Stimulated activated CD4-positive, alpha-beta T cell treated with anti-CD3 and anti-CD28 coated beads, Interleukin-1b, Interleukin-23, amount 100 ng/mL, for 1 hour (primary cell): ENCODE results near the gene UBE2F.
"Not testable (repeated sequence)": the region's sequence is repeated elsewhere in the genome, so short reads cannot be mapped to it uniquely, and the experiment has no call there.

ENCODE experiments used
- DNase-seq, 2 donors: peaks; one replicate each; pipeline ENCODE4 v3.0.0-alpha.2; 2020; ENCODE audit warnings: low read depth in 2 of 2

Gene UBE2F

DNA sequence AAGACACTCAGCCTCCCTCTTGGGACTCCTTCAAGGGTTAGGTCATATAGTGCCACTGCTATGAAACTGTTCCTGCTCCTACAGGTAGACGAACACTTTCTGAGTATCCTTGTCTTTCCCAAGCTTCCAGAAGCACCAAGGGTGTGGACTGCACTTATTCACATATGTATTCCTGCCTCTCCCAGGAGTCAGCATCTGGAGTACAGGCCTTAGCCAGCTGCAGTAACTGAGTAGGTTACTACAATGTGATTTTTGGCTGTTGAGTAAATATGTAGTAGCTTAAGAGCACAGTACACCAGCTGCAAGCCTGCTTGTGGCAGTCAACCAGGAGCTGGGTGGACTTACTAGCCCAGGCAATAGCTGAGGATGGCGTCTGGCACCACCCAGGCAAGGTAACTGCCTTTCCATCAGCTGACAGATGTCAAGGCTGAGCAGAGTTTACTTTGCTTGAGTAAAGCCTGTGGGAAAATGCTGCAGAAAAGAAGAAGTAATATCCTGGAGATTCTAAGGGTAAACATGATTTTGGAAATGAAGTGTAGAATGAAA, 80.0 kb downstream of the UBE2F start:
- DNase-seq, result no peak

GRCh38 chr2:238053191-238053776, 86.5 kb downstream of the UBE2F start:
- no peak for DNase-seq

DNA sequence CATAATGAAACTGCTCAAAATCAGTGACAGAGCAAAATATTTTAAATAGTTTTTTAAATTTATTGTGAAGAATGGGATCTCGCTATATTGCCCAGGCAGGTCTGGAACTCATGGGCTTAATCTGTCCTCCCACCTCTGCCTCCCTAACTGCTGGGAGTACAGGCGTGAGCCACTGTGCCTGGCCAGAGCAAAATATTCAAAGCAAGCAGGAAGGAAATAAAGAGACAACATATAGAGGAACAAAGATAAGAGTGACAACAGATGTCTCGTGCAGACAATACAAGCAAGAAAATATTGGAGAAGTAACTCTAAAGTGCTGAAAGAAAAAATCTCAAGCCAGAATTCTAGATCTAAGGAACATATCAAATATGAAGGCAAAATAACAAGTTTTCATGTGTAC, 89.0 kb downstream of the UBE2F start:
- no peak for DNase-seq

- not testable (repeated sequence) for DNase-seq
These were observed 91.1 kb downstream of the UBE2F start for GRCh38 chr2:238057696-238058575.

DNA sequence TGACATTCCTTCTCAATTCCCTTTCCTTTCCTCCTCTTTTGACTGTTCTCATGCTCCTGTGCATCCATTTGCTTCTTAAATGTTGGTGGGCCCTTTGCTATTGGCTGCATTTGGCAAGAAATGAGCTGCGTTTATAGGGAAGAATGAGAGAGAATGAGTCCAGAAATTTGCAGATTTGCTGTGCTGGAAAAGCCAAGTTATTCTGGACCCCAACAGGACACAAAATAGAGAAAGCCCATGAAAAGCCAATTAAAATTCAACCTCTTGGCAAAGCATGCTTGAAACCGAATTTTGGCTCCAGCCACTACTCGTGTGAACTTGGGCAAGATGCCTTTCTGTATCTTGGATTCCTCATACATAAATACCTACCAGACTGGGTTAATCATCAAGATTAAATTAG, 92.7 kb downstream of the UBE2F start:
- DNase-seq, result no peak

DNA sequence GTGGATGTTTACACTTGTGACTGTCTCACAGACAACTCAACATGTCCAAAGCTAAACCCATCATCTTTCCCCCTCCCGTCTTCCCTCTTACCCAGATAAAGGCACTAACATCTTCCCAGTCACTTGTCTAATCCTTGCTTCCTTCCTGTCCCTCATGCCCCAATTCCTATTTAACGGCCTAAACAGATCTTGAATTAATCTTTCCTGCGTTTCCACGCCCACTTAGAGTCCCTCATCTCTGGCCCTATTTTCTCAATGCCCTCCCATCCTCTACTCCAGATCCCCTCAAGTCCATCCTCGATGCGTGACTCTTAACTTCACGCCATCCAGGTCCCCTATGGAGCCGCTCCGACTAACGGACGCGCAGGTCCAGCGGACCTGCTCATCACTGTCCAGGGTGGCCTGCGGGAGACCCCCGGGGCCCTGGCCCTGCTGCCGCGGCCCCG, 93.3 kb downstream of the UBE2F start:
- DNase-seq, result no peak

DNA sequence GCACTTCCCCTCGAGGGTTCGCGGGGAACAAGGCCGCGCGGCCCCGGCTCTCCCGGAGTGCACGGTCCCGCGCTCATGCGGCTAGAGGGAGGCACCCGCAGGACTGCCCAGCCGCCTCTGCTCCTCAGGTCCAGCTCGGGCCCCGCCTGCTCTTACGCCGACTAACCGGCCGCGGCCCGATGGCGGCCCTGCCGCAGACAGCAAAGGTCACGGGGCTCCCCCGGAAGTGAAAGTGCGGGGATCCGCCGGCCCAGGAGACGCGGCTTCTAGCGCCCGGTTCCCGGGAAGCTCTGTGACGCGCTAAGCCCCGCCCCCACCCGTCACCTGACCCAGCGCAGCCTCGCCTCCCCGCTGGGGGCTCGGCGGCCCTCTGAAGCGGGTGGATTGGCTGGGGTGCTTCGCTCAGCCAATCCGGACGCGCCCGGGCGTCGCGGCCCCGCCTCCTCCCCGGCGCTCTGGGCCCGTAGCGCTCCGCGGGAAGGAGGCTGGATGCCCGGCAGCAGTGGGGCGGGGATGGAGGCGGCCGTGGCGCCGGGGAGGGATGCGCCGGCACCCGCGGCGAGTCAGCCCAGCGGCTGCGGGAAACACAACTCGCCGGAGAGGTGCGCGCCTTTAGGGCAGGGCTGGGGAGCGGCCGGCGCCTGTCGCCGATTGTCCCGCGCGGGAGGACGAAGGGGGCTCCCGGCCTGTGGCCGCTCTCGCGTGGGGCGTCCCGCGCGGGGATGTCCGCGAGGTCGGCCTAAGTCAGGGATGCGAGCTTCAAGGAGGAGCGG, 93.9 kb downstream of the UBE2F start, which contains the start of gene SCLY:
SCLY (plus strand) TSS at position 460 of the 773 bp plus-strand sequence; CDS start at position 514, 54 bp downstream.
- peak; percentile 92 to 93 for DNase-seq

DNA sequence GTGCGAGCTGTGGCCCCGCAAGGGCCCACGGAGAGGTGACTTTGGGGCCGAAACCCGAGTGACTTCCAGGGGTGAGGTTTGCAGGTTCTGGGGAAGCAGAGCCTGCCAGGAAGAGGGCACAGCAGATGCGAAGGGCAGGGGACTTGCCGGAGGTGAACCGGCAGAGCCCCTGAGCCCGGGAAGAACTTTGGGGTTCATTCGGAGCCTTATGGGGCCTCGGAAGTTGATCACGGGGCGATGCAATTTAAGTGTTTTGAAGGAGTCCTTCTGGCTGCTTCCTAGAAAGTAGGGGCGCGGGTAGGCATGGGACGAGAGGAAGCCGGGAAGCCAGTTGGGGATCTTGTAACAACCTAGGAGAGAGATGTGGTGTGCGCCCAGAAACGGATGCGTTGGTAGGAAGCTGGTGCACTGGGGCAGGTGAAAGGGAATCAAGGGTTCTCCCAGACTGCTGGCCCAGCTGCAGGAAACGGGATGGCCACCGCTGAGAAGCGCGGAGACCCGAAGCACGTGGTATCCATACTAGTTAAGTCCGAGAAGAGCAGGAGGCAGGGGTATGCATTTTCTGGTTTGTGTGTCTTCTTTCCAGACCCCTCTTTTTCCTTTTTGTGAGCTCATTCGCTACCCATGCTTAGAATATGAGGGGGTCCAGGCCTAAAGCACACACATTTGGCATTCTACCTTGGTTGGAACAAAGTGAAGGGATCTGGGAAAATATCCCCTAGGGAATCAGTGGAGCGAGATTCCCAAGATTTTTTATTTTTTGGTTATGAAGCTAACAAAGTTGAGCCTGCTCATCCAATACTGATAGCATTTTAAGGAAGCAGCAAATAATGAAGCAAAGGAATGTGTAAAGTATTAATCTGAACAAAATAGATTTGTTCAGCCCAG, 94.7 kb downstream of the UBE2F start:
- DNase-seq, result peak in 1 of 2 donors; percentile 22

- no peak for DNase-seq
These were observed 96.8 kb downstream of the UBE2F start for GRCh38 chr2:238063414-238064189.

DNA sequence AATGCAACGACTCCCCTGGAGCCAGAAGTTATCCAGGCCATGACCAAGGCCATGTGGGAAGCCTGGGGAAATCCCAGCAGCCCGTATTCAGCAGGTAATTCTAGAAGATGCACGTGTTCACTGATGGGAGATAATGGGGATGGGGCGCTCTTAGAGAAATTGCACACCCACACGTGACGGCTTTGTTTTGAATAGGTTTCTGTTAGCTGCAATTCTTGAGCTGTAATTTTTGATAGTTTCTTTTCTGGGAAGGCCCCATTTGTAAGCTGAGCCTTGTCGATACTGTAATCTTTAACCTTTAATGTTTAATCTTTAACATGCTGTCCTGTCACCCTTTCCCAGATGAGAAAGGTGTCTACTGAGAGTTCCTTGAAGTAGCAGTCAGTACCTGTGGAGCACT, 97.6 kb downstream of the UBE2F start:
- DNase-seq, result no peak

GRCh38 chr2:238065071-238065846, 98.4 kb downstream of the UBE2F start:
- no peak for DNase-seq

DNA sequence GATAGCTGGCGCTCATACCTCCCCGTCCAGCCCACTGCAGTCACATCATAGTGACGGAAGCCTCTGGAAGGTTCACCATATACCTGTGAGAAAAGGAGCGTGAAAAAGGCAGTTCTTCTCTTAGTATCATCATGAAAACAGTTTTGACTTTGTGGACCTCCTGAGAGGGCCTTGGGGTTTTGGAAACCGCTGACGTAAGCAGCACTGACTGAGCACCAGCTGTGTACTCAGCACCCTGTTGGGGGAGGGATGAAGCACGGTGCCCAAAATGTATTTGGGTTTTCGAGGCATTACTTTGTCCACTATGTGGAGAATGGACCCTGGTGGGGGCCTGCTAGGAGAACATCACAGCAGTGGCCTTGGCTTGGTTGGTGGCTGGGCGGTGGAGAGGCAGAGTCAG, 99.4 kb downstream of the UBE2F start:
- DNase-seq, result no peak

DNA sequence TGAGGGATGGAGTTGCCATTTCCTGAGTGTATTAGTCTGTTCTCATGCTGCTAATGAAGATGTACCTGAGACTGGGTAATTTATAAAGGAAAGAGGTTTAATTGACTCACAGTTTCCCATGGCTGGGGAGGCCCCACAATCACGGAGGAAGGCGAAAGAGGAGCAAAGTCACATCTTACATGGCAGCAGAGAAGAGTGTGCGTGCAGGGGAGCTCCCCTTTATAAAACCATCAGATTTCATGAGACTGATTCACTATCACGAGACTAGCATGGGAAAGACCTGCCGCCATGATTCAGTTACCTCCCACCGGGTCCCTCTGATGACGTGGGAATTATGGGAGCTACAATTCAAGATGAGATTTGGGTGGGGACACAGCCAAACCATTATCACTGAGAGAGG, 99.9 kb downstream of the UBE2F start:
- not testable (repeated sequence) for DNase-seq

- DNase-seq, result no peak
These were observed 101.1 kb downstream of the UBE2F start for GRCh38 chr2:238067939-238068338.

GRCh38 chr2:238069021-238069709, 102.4 kb downstream of the UBE2F start:
- no peak for DNase-seq

DNA sequence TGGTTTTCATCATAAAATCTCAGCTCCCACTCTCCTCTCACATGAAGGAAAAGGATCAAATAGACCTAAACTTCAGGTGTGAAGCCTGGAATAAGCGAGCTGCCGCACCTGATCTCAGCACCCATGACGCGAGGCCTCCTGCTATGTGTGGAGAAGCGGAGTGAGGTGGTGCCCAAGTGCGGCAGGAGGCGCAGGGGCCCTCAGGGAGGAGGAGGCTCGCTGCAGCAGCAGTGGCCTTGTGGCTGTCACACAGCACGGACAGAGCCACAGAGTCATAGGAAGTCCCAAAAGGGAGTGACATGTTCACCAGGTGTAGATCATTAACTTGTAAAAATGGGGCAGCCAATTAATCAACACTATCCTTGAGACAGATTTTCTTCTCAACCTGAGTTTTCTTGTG, 103.1 kb downstream of the UBE2F start:
- no peak for DNase-seq

- DNase-seq, result no peak
These were observed 108.6 kb downstream of the UBE2F start for GRCh38 chr2:238075397-238075796.

- DNase-seq, result no peak
These were observed 110.5 kb downstream of the UBE2F start for GRCh38 chr2:238077292-238077691.

DNA sequence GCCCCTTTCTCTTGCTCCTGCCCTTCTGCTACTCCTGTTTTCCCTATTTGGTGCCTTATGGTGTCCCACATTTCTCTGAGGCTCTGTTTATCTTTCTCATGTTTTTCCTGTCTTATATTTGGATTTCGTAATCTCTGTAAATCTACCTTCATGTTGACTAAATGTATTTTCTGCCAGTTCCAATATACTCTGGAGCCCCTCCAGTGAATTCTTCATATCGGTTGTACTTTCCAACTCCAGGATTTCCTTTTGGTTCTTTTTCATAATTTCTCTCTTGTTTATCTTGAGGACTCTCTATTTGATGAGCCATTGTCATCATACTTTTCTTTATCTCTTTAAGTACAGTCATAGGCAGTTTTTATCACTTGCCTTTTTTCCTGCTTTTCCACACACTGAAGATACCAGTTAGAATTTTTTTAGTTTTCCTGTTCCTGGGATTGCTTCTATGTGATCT, 113.1 kb downstream of the UBE2F start:
- DNase-seq, result no peak
